GM21515 (cell line): ENCODE data around the gene LNX2.

Experiments used
- ATAC-seq: cut with Tn5 transposase; IDR thresholded peaks from one replicate; pipeline ENCODE4 v1.9.1; 2021; ENCODE audit not compliant: unreplicated experiment

LNX2 gene

GRCh38 chr13:27569405-27569804 lies 50.9 kb downstream of the LNX2 start:
- ATAC-seq, result no peak

GRCh38 chr13:27565818-27566217 lies 54.5 kb downstream of the LNX2 start:
- ATAC-seq, result no peak

GRCh38 chr13:27562457-27562856 lies 57.9 kb downstream of the LNX2 start:
- no peak for ATAC-seq

GRCh38 chr13:27559719-27560118 lies 60.6 kb downstream of the LNX2 start:
- ATAC-seq, result no peak

GRCh38 chr13:27556109-27556508 lies 64.2 kb downstream of the LNX2 start:
- ATAC-seq, result no peak

GRCh38 chr13:27551562-27551961 lies 68.8 kb downstream of the LNX2 start:
- ATAC-seq, result no peak

GRCh38 chr13:27549406-27549981 lies 70.8 kb downstream of the LNX2 start:
- ATAC-seq, result no peak

- no peak for ATAC-seq
Measured at GRCh38 chr13:27542220-27542619, 78.1 kb downstream of the LNX2 start.

- no peak for ATAC-seq
Measured at GRCh38 chr13:27541386-27541785, 78.9 kb downstream of the LNX2 start.

GRCh38 chr13:27536361-27537101 lies 83.8 kb downstream of the LNX2 start:
- no peak for ATAC-seq

GRCh38 chr13:27535546-27535945 lies 84.8 kb downstream of the LNX2 start:
- no peak for ATAC-seq

GRCh38 chr13:27534981-27535380 lies 85.3 kb downstream of the LNX2 start:
- ATAC-seq, result no peak

- no peak for ATAC-seq
Measured at GRCh38 chr13:27534108-27534980, 86.0 kb downstream of the LNX2 start.

- no peak for ATAC-seq
Measured at GRCh38 chr13:27533155-27533643, 87.1 kb downstream of the LNX2 start.

- no peak for ATAC-seq
Measured at GRCh38 chr13:27528908-27529307, 91.4 kb downstream of the LNX2 start.

GRCh38 chr13:27526516-27526915 lies 93.8 kb downstream of the LNX2 start:
- ATAC-seq, result no peak

- no peak for ATAC-seq
Measured at GRCh38 chr13:27524981-27525975, 95.1 kb downstream of the LNX2 start.

GRCh38 chr13:27523346-27524073 lies 96.8 kb downstream of the LNX2 start:
- ATAC-seq, result no peak

GRCh38 chr13:27522847-27523246 lies 97.5 kb downstream of the LNX2 start:
- no peak for ATAC-seq

GRCh38 chr13:27516103-27516502 lies 104.2 kb downstream of the LNX2 start:
- no peak for ATAC-seq
